NOMO-1 treated with dmso at 0.1 percent for 144 hours (cell line): ENCODE results near the gene TDRD5.
A peak's percentile ranks its signal among the peaks of the same experiment; 100 is the strongest.
"Not testable (repeated sequence)": the region's sequence is repeated elsewhere in the genome, so short reads cannot be mapped to it uniquely, and the experiment has no call there.

Experiments used
- DNase-seq: peaks from one replicate; lab custom pipeline; 2025; ENCODE audit not compliant: unreplicated experiment; lab: John Stamatoyannopoulos, UW

Gene TDRD5

DNA sequence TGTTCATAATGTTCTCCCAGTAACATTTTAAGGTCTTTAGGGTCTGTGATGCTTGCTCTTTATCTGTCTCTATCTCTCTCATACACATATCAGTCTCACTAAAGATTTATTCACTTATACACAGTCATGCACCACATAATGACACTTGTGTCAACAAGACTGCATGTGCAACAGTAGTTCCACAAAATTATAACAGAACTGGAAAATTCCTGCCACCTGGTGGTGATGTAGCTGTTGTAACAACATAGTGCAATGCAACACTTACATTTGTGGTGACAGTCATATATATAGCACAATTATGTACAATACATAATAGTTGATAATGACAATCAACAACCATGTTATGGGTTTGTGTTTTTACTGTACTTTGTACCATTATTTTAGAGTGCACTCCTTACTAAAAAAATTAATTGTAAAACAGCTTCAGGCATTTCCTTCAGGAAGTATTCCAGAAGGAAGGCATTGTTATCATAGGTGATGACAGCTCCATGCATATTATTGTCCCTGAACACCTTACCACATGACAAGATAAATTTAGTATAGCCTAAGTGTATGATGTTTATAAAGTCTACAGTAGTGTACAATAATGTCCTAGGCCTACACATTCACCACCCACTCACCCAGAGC, 8.1 kb downstream of the TDRD5 start:
- no peak for DNase-seq

DNA sequence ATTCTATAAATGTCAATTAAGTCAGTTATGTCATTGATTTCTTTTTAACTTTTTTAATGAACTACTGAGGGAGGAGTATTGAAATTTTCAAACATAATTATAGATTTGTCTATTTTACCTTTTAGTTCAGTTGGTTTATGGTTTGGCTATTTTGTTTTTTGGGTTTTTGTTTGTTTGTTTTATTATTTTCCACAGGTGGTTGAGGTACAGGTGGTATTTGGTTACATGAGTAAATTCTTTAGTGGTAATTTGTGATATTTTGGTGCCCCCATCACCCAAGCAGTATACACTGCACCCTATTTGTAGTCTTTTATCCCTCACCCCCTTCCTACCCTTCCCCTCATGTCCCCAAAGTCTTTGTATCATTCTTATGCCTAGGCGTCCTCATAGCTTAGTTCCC, 9.5 kb downstream of the TDRD5 start:
- DNase-seq, result no peak

- DNase-seq, result no peak
Measured at GRCh38 chr1:179612361-179612760, 20.7 kb downstream of the TDRD5 start.

- DNase-seq, result no peak
Measured at GRCh38 chr1:179630719-179631118, 39.1 kb downstream of the TDRD5 start.

GRCh38 chr1:179632868-179633267, 41.2 kb downstream of the TDRD5 start:
- DNase-seq, result no peak

DNA sequence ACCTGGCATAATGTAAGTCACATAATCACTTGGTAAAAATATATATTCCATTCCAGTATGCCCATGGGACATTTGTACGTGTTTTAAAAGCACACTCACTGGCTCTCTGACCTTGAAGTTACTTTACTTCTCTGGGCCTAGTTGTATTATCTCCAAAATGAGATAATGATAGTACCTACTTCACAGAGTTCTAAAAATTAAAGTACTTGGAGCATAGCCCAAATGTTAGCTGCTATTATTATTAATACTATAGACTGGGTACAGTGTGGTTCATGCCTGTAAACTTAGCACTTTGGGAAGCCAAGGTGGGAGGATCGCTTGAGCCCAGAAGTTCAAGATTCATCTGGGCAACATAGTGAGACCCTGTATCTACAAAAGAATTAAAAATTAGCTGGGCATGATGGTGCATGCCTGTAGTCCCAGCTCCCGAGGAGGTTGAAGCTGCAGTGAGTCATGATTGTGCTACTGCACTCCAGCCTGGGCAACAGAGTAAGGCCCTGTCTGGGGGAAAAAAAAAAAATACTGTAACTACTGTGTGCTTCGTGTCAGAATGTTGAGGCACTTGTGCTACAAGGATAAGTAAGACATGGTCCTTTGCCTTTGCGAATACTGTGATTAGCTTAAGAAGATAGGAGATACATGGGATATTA, 45.7 kb downstream of the TDRD5 start:
- no peak for DNase-seq

DNA sequence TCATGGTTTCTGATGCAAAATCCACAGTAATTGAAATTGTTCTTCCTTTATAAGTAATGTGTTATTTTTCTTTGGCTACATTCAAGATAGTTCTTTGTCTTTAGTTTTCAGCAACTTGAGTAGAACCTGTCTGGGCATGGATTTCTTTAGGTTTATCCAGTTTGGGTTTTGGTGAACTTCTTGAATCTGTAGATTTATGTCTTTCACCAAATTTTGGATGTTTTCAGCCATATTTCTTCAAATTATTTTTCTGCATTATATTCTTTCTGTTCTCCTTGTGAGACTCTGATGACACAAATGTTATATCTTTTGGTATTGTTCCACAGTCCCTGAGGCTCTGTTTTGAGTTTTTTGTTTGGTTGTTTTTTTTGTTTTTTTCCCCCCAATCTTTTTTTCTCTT, 69.4 kb downstream of the TDRD5 start:
- no peak for DNase-seq

DNA sequence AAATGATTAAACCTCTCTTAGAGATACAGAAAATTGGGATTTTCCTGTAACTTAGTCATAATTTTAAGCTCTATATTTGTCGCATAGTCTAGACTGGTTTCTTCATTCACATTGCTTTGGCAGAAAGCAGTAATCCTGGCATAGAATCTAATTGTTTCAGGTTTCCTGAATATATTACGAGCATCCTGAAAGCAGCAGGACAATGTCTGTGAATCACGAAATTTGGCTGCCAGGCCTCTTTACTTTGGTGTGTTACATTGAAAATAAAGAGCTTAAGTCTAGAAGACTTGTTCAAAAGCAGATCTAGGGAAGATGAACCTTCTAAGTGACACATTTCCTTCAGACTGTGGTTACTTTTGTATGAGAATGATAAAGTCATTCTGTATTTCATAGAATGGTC, 72.2 kb downstream of the TDRD5 start:
- DNase-seq, result no peak

DNA sequence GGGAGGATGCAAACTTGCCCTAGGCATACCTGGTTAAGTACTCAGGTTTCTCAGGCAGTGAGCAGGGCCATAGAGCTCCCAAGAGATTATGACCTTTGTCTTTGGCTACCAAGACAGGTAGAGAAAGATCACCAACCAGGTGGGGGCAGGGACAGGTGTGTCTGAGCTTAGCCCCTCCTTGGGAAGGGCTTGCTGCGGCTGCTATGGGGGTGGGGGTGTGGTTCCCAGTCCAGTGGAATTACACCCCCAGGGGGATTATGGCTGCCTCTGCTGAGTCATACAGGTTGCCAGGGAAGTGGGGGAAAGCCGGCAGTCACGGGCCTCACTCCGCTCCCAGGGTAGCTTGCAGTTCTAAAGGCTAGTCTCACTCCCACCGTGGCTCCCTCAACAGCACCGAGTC, 86.2 kb downstream of the TDRD5 start:
- no peak for DNase-seq

- not testable (repeated sequence) for DNase-seq
Measured at GRCh38 chr1:179694530-179694929, 102.9 kb downstream of the TDRD5 start.

DNA sequence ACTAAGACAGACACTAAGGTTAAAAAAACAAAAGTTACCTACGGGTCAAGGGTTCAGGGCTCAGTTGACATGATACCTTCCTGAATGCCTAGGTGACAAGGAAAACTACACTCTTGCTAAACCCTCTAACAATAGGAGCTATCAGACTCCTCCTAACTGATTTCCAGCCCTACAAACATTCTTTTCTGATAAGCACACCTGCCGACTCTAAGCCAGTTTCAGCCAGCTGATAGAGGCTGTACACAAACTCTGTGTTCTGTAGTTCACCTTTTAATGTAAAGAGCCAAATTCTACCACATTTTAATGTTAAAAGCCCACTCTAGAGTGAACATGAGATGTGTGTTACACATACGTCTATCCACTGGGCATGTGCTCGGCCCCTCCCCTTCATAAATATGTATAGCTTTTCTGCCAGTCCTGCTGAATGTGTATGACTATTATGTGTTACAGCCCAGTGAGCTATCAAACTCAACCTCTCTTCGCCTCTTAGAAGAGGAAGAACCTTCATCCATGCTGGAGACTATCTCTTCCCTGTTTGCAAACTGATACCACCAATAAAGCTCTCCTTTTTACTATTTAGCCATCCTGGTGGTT, 111.4 kb downstream of the TDRD5 start:
- no peak for DNase-seq

- peak; percentile 58 for DNase-seq
Measured at GRCh38 chr1:179706339-179706941, 114.8 kb downstream of the TDRD5 start.

- DNase-seq, result no peak
Measured at GRCh38 chr1:179707406-179707805, 115.8 kb downstream of the TDRD5 start.

DNA sequence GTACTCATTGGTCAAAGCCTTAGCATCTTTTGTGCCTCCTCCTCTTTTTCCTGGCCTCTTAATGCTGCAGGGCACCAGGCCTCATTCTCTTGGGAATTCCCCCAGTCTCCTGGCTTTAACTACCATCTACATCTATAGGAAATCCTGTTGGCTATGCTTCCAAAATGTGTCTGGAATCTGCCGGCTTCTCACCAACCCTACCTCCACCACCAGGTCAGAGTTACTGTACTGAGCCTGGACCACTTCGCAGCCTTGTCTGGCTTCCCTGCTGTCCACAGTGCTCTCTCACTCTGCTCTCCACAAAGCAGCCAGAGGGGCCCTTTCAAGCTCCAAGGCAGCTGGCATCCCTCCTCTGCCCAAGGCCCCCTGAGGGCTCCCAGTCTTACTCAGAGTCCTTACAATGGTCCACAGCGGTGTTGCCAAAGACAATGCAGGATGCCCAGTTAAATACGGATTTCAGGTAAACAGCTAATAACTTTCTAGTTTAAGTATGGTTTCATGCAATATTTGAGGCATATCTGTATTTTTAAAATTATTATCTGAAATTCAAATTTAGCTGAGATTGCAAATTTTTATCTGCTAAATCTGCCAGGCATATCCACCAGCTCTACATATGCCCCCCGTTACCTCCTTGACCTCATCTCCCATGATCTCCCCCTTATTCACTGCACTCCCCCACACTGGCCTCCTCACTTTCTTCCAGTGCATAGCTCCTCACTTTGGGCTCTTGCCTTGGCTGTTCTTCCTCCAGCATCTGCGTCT, 117.0 kb downstream of the TDRD5 start:
- no peak for DNase-seq

GRCh38 chr1:179709841-179710329, 118.3 kb downstream of the TDRD5 start:
- no peak for DNase-seq

DNA sequence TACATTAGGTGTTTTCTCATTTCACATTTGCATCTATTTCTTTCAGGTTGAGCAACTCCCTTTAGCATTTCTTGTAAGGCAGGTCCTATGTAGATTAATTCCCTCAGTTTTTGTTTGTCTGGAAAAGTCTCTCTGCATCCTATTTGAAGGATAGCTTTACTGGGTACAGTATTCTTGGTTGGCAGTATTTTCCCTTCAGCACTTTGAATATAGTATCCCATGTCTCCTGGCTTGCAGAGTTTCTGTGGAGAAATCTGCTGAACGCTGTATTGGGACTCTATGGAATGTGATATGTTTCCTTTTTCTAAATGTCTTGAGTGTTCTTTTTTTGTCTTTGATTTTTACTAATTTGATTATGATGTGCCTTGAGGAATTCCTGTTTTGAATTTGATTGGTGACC, 122.5 kb downstream of the TDRD5 start:
- no peak for DNase-seq

- no peak for DNase-seq
Measured at GRCh38 chr1:179714623-179715022, 123.0 kb downstream of the TDRD5 start.

- DNase-seq, result no peak
Measured at GRCh38 chr1:179719272-179719671, 127.6 kb downstream of the TDRD5 start.

- DNase-seq, result no peak
Measured at GRCh38 chr1:179728271-179728670, 136.6 kb downstream of the TDRD5 start.

GRCh38 chr1:179729881-179730280, 138.2 kb downstream of the TDRD5 start:
- DNase-seq, result no peak

GRCh38 chr1:179731643-179732042, 140.0 kb downstream of the TDRD5 start:
- no peak for DNase-seq
